HCT116 (cell line): ENCODE data around the gene LRRFIP1. TPM values are rescaled to one million over a fixed set of nuclear protein-coding genes. Genes with fewer than 3 reads are reported as not detected.

Source experiments
- ATAC-seq: fragments of 200-7000 bp; cut with Tn5 transposase; 2 replicates; pipeline ENCODE4 v1.9.1; 2020; ENCODE audit warnings: mild to moderate bottlenecking, moderate library complexity
- BruUV-seq: library from RNA; stranded (reverse); fragments of 400-500 nt; replicated peaks from 2 replicates; lab custom pipeline; 2021; lab: Mats Ljungman, UMichigan
- CTCF ChIA-PET: fragments of 300-600 bp; sonication (Branson Sonifier 250); formaldehyde crosslinking; loops from one replicate; lab custom pipeline; 2021; ENCODE audit warnings: antibody characterized with exemption; lab: Charles Lee
- POLR2A ChIA-PET: fragments of 300-600, 350-600 bp; sonication (Branson Sonifier 250); formaldehyde crosslinking; loops from one replicate; lab custom pipeline; 2021; ENCODE audit warnings: antibody characterized with exemption; lab: Charles Lee
- RAD21 ChIA-PET, 2 experiments: fragments of 300-600 bp; sonication (Branson Sonifier 250); formaldehyde crosslinking; loops; one replicate each; lab custom pipeline; 2023; ENCODE audit warnings: low total read pairs in 2 of 2; ENCODE audit not compliant: uncharacterized antibody in 2 of 2, unreplicated experiment in 2 of 2, low non-redundant PET in 1 of 2; lab: Charles Lee
- DNase-seq: peaks from one replicate; pipeline ENCODE4 v3.0.0-alpha.2; 2010; ENCODE audit warnings: low read depth, low spot score
- H2AFZ ChIP-seq: fragments of 200-600 bp; shearing (Covaris generic), sonication (generic); 2 replicates; pipeline ENCODE4 v1.6.1; 2017; ENCODE audit warnings: low read depth, mixed run types, mixed read lengths, antibody characterized with exemption, low read length; ENCODE audit not compliant: poor library complexity, severe bottlenecking
- H3K27ac ChIP-seq: 2 replicates; pipeline ENCODE4 v1.5.1; 2012; ENCODE audit warnings: low read depth, low read length
- H3K27me3 ChIP-seq: fragments of 200-600 bp; sonication (generic); 2 replicates; pipeline ENCODE4 v1.6.1; 2016; ENCODE audit warnings: mixed run types, low read length, mixed read lengths; ENCODE audit not compliant: insufficient read depth
- H3K36me3 ChIP-seq, 2 experiments: fragments of 200-500 bp in 1 of 2; fragments of 200-600 bp in 1 of 2; sonication (Bioruptor generic) in 1 of 2; sonication (generic) in 1 of 2; 2 replicates each; pipeline versions ENCODE4 v1.5.1 to v1.6.1; 2014 to 2016; ENCODE audit warnings: low read length in 2 of 2, inconsistent platforms in 1 of 2, mixed read lengths in 1 of 2, mixed run types in 1 of 2; ENCODE audit not compliant: insufficient read depth in 2 of 2, control insufficient read depth in 1 of 2
- H3K4me1 ChIP-seq, 2 experiments: fragments of 200-600 bp in 1 of 2; sonication (generic) in 1 of 2; 2 replicates each; pipeline versions ENCODE4 v1.5.1 to v1.6.1; 2012 to 2017; ENCODE audit warnings: low read length in 2 of 2, inconsistent platforms in 1 of 2, mild to moderate bottlenecking in 1 of 2, mixed read lengths in 1 of 2, mixed run types in 1 of 2, moderate library complexity in 1 of 2; ENCODE audit not compliant: insufficient read depth in 2 of 2, control insufficient read depth in 1 of 2
- H3K4me2 ChIP-seq: fragments of 200-600 bp; sonication (generic); 2 replicates; pipeline ENCODE4 v1.6.1; 2017; ENCODE audit warnings: mixed run types, low read length, mixed read lengths
- H3K4me3 ChIP-seq, 2 experiments: fragments of 200-600 bp in 1 of 2; sonication (generic) in 1 of 2; replicated peaks in 1 of 2; 2 replicates each; pipeline ENCODE4 v1.5.1; 2011 to 2016; ENCODE audit warnings: low read length in 2 of 2, control low read depth in 1 of 2, low read depth in 1 of 2, mild to moderate bottlenecking in 1 of 2, mixed read lengths in 1 of 2, mixed run types in 1 of 2
- H3K79me2 ChIP-seq: fragments of 200-600 bp; sonication (generic); 2 replicates; pipeline ENCODE4 v1.6.1; 2017; ENCODE audit warnings: mild to moderate bottlenecking, mixed run types, low read length, moderate library complexity, mixed read lengths; ENCODE audit not compliant: insufficient read depth
- H3K9ac ChIP-seq: fragments of 200-600 bp; sonication (generic); 2 replicates; pipeline ENCODE4 v1.6.1; 2016; ENCODE audit warnings: low read length, mixed read lengths
- H3K9me2 ChIP-seq: fragments of 200-600 bp; sonication (generic), shearing (Covaris generic); 2 replicates; pipeline ENCODE4 v1.6.1; 2017; ENCODE audit warnings: mixed run types, mild to moderate bottlenecking, moderate library complexity; ENCODE audit not compliant: insufficient read depth
- H3K9me3 ChIP-seq, 2 experiments: fragments of 200-500 bp in 1 of 2; fragments of 200-600 bp in 1 of 2; sonication (Bioruptor generic) in 1 of 2; sonication (generic) in 1 of 2; 2 replicates each; pipeline ENCODE4 v1.6.1; 2014 to 2017; ENCODE audit warnings: low read length in 2 of 2, mixed read lengths in 2 of 2, inconsistent platforms in 1 of 2, low read depth in 1 of 2, mild to moderate bottlenecking in 1 of 2, mixed run types in 1 of 2, moderate library complexity in 1 of 2; ENCODE audit not compliant: control insufficient read depth in 1 of 2, insufficient read depth in 1 of 2
- H4K20me1 ChIP-seq: fragments of 200-600 bp; sonication (generic), shearing (Covaris generic); 2 replicates; pipeline ENCODE4 v1.6.1; 2017; ENCODE audit warnings: mixed run types, mild to moderate bottlenecking, moderate library complexity; ENCODE audit not compliant: insufficient read depth
- CBX3 ChIP-seq: IDR thresholded peaks from 2 replicates; pipeline ENCODE4 v1.6.1; 2012; ENCODE audit warnings: low read depth
- ELF1 ChIP-seq: IDR thresholded peaks from 2 replicates; pipeline ENCODE4 v1.6.1; 2012; ENCODE audit warnings: low read depth, borderline replicate concordance
- FOSL1 ChIP-seq: IDR thresholded peaks from 2 replicates; pipeline ENCODE4 v1.6.1; 2012; ENCODE audit warnings: low read depth
- MAX ChIP-seq: IDR thresholded peaks from 2 replicates; pipeline ENCODE4 v1.6.1; 2012
- POLR2A ChIP-seq: IDR thresholded peaks from 2 replicates; pipeline ENCODE4 v1.7.0; 2011; ENCODE audit warnings: borderline replicate concordance; ENCODE audit not compliant: insufficient read depth, insufficient read length; ENCODE audit errors: extremely low read depth
- POLR2AphosphoS5 ChIP-seq: IDR thresholded peaks from 2 replicates; pipeline ENCODE4 v1.6.1; 2011; ENCODE audit warnings: mild to moderate bottlenecking, low read depth, low read length, moderate library complexity
- SIN3A ChIP-seq: IDR thresholded peaks from 2 replicates; pipeline ENCODE4 v1.6.1; 2012; ENCODE audit warnings: low read depth
- SP1 ChIP-seq: IDR thresholded peaks from 2 replicates; pipeline ENCODE4 v1.6.1; 2012; ENCODE audit warnings: low read depth
- YY1 ChIP-seq: IDR thresholded peaks from 2 replicates; pipeline ENCODE4 v1.6.1; 2011; ENCODE audit warnings: low read length, low read depth, moderate library complexity, mild to moderate bottlenecking; ENCODE audit not compliant: insufficient replicate concordance; ENCODE audit errors: extremely low read depth
- ZNF274 ChIP-seq: fragments of 200-500 bp; sonication (Bioruptor generic); IDR thresholded peaks from 2 replicates; pipeline ENCODE4 v1.6.1; 2014; ENCODE audit warnings: mild to moderate bottlenecking, low read depth, low read length, inconsistent platforms
- intact Hi-C: fragments of 100-400 bp; cut with micrococcal nuclease; formaldehyde crosslinking; loops from 2 replicates; pipeline ENCODE4 v1.10.0; 2022
- total RNA-seq: library from RNA; stranded (reverse); gene quantifications from one replicate; pipeline ENCODE4 v1.2.1, GENCODE V29; 2021; ENCODE audit not compliant: unreplicated experiment

The LRRFIP1 gene
- total RNA-seq, 1 experiment from 2014 or later, result 76.9 TPM

GRCh38 chr2:237591141-237591881 is 36.1 kb upstream of the LRRFIP1 start:
- peak; percentile 49; the same call in 1 of the 2 replicates for TF ChIP-seq SIN3A
- peak; percentile 61 for TF ChIP-seq YY1
- TF ChIP-seq ELF1, result no peak; the same call in 1 of the 2 replicates
- TF ChIP-seq FOSL1, result no peak
- TF ChIP-seq POLR2AphosphoS5, result peak; percentile 79
- TF ChIP-seq ZNF274, result no peak
- TF ChIP-seq SP1, result 0 out of 2 replicates have a peak, but pooled peaks have one; percentile 48
- TF ChIP-seq CBX3, result 0 out of 2 replicates have a peak, but pooled peaks have one; percentile 5
- TF ChIP-seq MAX, result peak; percentile 89
- peak; percentile 62 for TF ChIP-seq POLR2A
- Histone ChIP-seq H2AFZ (peak overlapping the region; percentile 14), H4K20me1 (no peaks in the 10 kb centered on the region), H3K4me2 (peak overlapping the region; percentile 80), H3K27ac (peak overlapping the region; percentile 98), H3K9me3 (no peaks in the 10 kb centered on the region), H3K27me3 (no peaks in the 10 kb centered on the region), H3K9me2 (no peaks in the 10 kb centered on the region), H3K36me3 (no peaks in the 10 kb centered on the region), H3K4me3 (peak overlapping the region; percentile 68 to 85), H3K4me1 (peaks cover 13 to 30% of the 10 kb centered on the region in 2 experiments; a peak in 3 of 4 replicates), H3K79me2 (peaks cover 16% of the 10 kb centered on the region), H3K9ac (peak overlapping the region; percentile 69)
- ChIA-PET POLR2A (interaction anchor here (1.1 to 1.3 kb wide), 4 partner anchors 11 to 102 kb away, joined by 3 to 7 read pairs (median 4); no protein-coding TSS in a partner anchor), CTCF (interaction anchor here (0.6 to 1.5 kb wide), 5 partner anchors 20 to 390 kb away, joined by 3 to 4 read pairs (median 3); no protein-coding TSS in a partner anchor), RAD21 (no interaction called here)
- intact Hi-C loops, result no loop called here
- peak; percentile 77 for DNase-seq
- ATAC-seq, result peak; percentile 73
- BruUV-seq, result TSS peak; percentile 76
